Upper lobe of left lung (tissue), 6 donors: ENCODE data around the gene SALL2. TPM values are rescaled to one million over a fixed set of nuclear protein-coding genes. Genes with fewer than 3 reads are reported as not detected.

Experiments used
- ATAC-seq, 2 donors: fragments of 200-7000 bp; cut with Tn5 transposase; one replicate each; pipeline ENCODE4 v1.9.1; 2022; ENCODE audit warnings: mild to moderate bottlenecking in 2 of 2, moderate library complexity in 2 of 2; ENCODE audit not compliant: low FRiP score in 2 of 2
- DNase-seq, 2 donors: peaks; one replicate each; pipeline ENCODE4 v3.0.0-alpha.2; 2019 to 2020
- H3K27ac ChIP-seq, 4 donors: fragments of 200-600 bp; sonication (generic); one replicate each; pipeline ENCODE4 v1.5.1; 2016 to 2019
- H3K27me3 ChIP-seq, 4 donors: fragments of 200-600 bp; sonication (generic); one replicate each; pipeline ENCODE4 v1.5.1; 2017 to 2019
- H3K36me3 ChIP-seq, 4 donors: fragments of 200-600 bp; sonication (generic); one replicate each; pipeline ENCODE4 v1.5.1; 2016 to 2019
- H3K4me1 ChIP-seq, 4 donors: fragments of 200-600 bp; sonication (generic); one replicate each; pipeline ENCODE4 v1.5.1; 2018 to 2019
- H3K4me3 ChIP-seq, 4 donors: fragments of 200-600 bp; sonication (generic); one replicate each; pipeline ENCODE4 v1.5.1; 2017 to 2019; ENCODE audit warnings: mild to moderate bottlenecking in 2 of 4, moderate library complexity in 1 of 4
- H3K9me3 ChIP-seq, 4 donors: fragments of 200-600 bp; sonication (generic); one replicate each; pipeline ENCODE4 v1.5.1; 2018 to 2019
- CTCF ChIP-seq, 6 experiments: fragments of 450-650 bp in 4 of 6; fragments of 200-600 bp in 2 of 6; sonication (generic) in 2 of 6; IDR thresholded peaks; one replicate each; pipeline ENCODE4 v1.5.1; 2016 to 2019; ENCODE audit warnings: antibody characterized with exemption in 6 of 6
- EP300 ChIP-seq, 4 donors: sonication (generic); formaldehyde crosslinking; IDR thresholded peaks; one replicate each; pipeline ENCODE4 v1.5.1; 2017; ENCODE audit warnings: antibody characterized with exemption in 4 of 4, control low read depth in 2 of 4
- POLR2A ChIP-seq, 4 donors: fragments of 450-650 bp; IDR thresholded peaks; one replicate each; pipeline ENCODE4 v1.5.1; 2016 to 2017; ENCODE audit warnings: antibody characterized with exemption in 4 of 4, mild to moderate bottlenecking in 2 of 4
- POLR2AphosphoS5 ChIP-seq, 2 donors: sonication (generic); formaldehyde crosslinking; IDR thresholded peaks; one replicate each; pipeline ENCODE4 v1.5.1; 2017; ENCODE audit warnings: antibody characterized with exemption in 2 of 2
- WGBS, 2 donors: methylation state at CpG; one replicate each; pipeline ENCODE4 v1.1.5; 2017 to 2018; 5-methylcytosine and 5-hydroxymethylcytosine counted together
- total RNA-seq, 6 donors: library from RNA; depleted of rRNA in 4 of 6; stranded (reverse); fragments of >200 nt in 4 of 6; gene quantifications; one replicate each; pipeline versions ENCODE4 v1.1.0 to v1.2.1, GENCODE V29; 2016 to 2021
- donor health status: DM: no; HTN: no; CAD: no; lungs with moderate emphysema.
- donor health status: DM: no; HTN: yes; CAD: no; lungs with severe emphysema.

SALL2 gene
- total RNA-seq, result 10 to 100 TPM in 2 of 6 donors, 1 to 10 TPM in 4; 5.5 to 12.2 (median 8.0) TPM

GRCh38 chr14:21525962-21526671 lies at the start of gene SALL2:
Gene SALL2 (minus strand): TSS chr14:21526346. CDS start chr14:21526127, 219 bp downstream.
- WGBS, 2 donors, result 0 to 1% methylated on average over 25 to 42 of the region's 43 CpGs
- peak; percentile 84 to 93 for ATAC-seq
- H3K27ac ChIP-seq, result peak within 1 kb of the TSS; percentile 65 to 78 (median 72)

GRCh38 chr14:21575661-21576060 lies 49.5 kb upstream of the SALL2 start:
- no peak overlapping the region for H3K4me3 ChIP-seq
- 87 to 89% methylated on average over 6 of the region's 6 CpGs for WGBS, 2 donors
- no peaks in the 10 kb centered on the region for H3K36me3 ChIP-seq
- no peak overlapping the region for H3K27ac ChIP-seq
- no peaks in the 10 kb centered on the region for H3K27me3 ChIP-seq
- no peaks in the 10 kb centered on the region for H3K4me1 ChIP-seq
- TF ChIP-seq POLR2AphosphoS5 (IDR thresholded peaks at IDR 0.05) (no peak), CTCF (IDR thresholded peaks at IDR 0.05) (no peak), EP300 (IDR thresholded peaks at IDR 0.05) (no peak), POLR2A (IDR thresholded peaks at IDR 0.05) (no peak)
- DNase-seq, result no peak
- no peak for ATAC-seq
- H3K9me3 ChIP-seq, result peaks cover 0 to 6% (median 4%) of the 10 kb centered on the region in 4 donors

More at GRCh38 chr14:21525962-21526671, at the start of gene SALL2:
- Histone ChIP-seq H3K27me3 (no peaks in the 10 kb centered on the region), H3K36me3 (no peaks in the 10 kb centered on the region), H3K9me3 (no peaks in the 10 kb centered on the region), H3K4me3 (peak within 1 kb of the TSS; percentile 39 to 90 (median 73)), H3K4me1 (peaks cover 3 to 26% (median 15%) of the 10 kb centered on the region in 4 donors)
- DNase-seq, result peak; percentile 85 to 88
- no peak for TF ChIP-seq POLR2AphosphoS5 (IDR thresholded peaks at IDR 0.05)
- no peak for TF ChIP-seq CTCF (IDR thresholded peaks at IDR 0.05)
- no peak for TF ChIP-seq EP300 (IDR thresholded peaks at IDR 0.05)
- peak in 1 of 4 donors; percentile 34 for TF ChIP-seq POLR2A (IDR thresholded peaks at IDR 0.05)

DNA sequence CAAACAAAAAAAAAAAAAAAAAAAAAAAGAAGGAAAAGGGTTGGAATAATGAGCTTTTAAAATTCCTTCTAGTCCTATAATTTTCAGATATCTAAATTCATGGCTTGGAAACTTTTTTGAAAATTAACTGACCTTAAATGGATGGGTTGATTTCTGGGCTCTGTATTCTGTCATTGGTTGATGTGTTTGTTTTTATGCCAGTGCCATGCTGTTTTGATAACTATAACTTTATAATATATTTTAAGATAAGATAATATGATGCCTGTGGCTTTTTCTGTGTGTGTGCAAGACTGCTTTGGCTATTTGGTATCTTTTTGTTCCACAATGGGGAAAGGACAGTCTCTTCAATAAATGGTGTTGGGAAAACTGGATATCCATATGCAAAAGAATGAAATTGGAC lies 46.5 kb upstream of the SALL2 start:
- H3K36me3 ChIP-seq, result no peaks in the 10 kb centered on the region
- H3K4me3 ChIP-seq, result no peak overlapping the region
- TF ChIP-seq POLR2A (IDR thresholded peaks at IDR 0.05) (no peak), POLR2AphosphoS5 (IDR thresholded peaks at IDR 0.05) (no peak), CTCF (IDR thresholded peaks at IDR 0.05) (no peak), EP300 (IDR thresholded peaks at IDR 0.05) (no peak)
- H3K9me3 ChIP-seq, result peaks cover 0 to 6% (median 4%) of the 10 kb centered on the region in 4 donors
- H3K27me3 ChIP-seq, result no peaks in the 10 kb centered on the region
- DNase-seq, result no peak
- H3K4me1 ChIP-seq, result no peaks in the 10 kb centered on the region
- no peak overlapping the region for H3K27ac ChIP-seq
- no peak for ATAC-seq

GRCh38 chr14:21558703-21559170 lies 32.6 kb upstream of the SALL2 start:
- no peak overlapping the region for H3K4me3 ChIP-seq
- 86 to 91% methylated on average over 8 of the region's 8 CpGs for WGBS, 2 donors
- no peaks in the 10 kb centered on the region for H3K9me3 ChIP-seq
- DNase-seq (no peak), ATAC-seq (no peak)
- H3K4me1 ChIP-seq, result peaks cover 4 to 16% (median 5%) of the 10 kb centered on the region in 4 donors
- TF ChIP-seq CTCF (IDR thresholded peaks at IDR 0.05) (no peak), POLR2AphosphoS5 (IDR thresholded peaks at IDR 0.05) (no peak), POLR2A (IDR thresholded peaks at IDR 0.05) (no peak), EP300 (IDR thresholded peaks at IDR 0.05) (no peak)
- H3K36me3 ChIP-seq, result no peaks in the 10 kb centered on the region
- H3K27me3 ChIP-seq, result no peaks in the 10 kb centered on the region
- H3K27ac ChIP-seq, result no peak overlapping the region
